Activated B cell treated with CpG ODN at 0.5 μM for 24 hours (primary cell): ENCODE results near the gene E2F3. TPM values are rescaled to one million over a fixed set of nuclear protein-coding genes. Genes with fewer than 3 reads are reported as not detected.

Experiments
- ATAC-seq: fragments of 200-7000 bp; cut with Tn5 transposase; one replicate; pipeline ENCODE4 v1.10.0; 2021; ENCODE audit warnings: low read depth, mild to moderate bottlenecking, moderate library complexity
- CTCF ChIA-PET: fragments of 350-600 bp; sonication (Branson Sonifier 250); formaldehyde crosslinking; loops from one replicate; lab custom pipeline; 2021; ENCODE audit warnings: antibody characterized with exemption; lab: Charles Lee
- POLR2A ChIA-PET: fragments of 350-600 bp; sonication (Branson Sonifier 250); formaldehyde crosslinking; loops from one replicate; lab custom pipeline; 2021; ENCODE audit warnings: antibody characterized with exemption; lab: Charles Lee
- DNase-seq: peaks from one replicate; pipeline ENCODE4 v3.0.0; 2022
- H3K27ac Mint-ChIP-seq: one replicate; pipeline ENCODE4 v1.8.0; 2020; ENCODE audit warnings: mixed read lengths
- H3K27me3 Mint-ChIP-seq: one replicate; pipeline ENCODE4 v1.8.0; 2021; ENCODE audit warnings: mixed read lengths
- H3K36me3 Mint-ChIP-seq: one replicate; pipeline ENCODE4 v1.8.0; 2021; ENCODE audit warnings: low read depth, mixed read lengths
- H3K4me1 Mint-ChIP-seq: one replicate; pipeline ENCODE4 v1.8.0; 2021; ENCODE audit warnings: mixed read lengths
- H3K4me3 Mint-ChIP-seq: one replicate; pipeline ENCODE4 v1.8.0; 2020; ENCODE audit warnings: mild to moderate bottlenecking, mixed read lengths
- H3K9me3 Mint-ChIP-seq: one replicate; pipeline ENCODE4 v1.8.0; 2020; ENCODE audit warnings: mixed read lengths
- intact Hi-C: fragments of 100-400 bp; cut with micrococcal nuclease; formaldehyde crosslinking; loops from one replicate; pipeline ENCODE4 v1.15.1; 2024
- total RNA-seq: library from RNA; stranded (reverse); gene quantifications from 2 replicates; pipeline ENCODE4 v1.2.3, GENCODE V29; 2022
- TF ChIP-seq, protein P1 (sequence below): fragments of 200-600 bp; IDR thresholded peaks from one replicate; pipeline ENCODE4 v1.8.0; 2022; ENCODE audit warnings: antibody characterized with exemption, mild to moderate bottlenecking

E2F3 gene
- total RNA-seq, 1 donor from 2014 or later, result 15.6 TPM

DNA sequence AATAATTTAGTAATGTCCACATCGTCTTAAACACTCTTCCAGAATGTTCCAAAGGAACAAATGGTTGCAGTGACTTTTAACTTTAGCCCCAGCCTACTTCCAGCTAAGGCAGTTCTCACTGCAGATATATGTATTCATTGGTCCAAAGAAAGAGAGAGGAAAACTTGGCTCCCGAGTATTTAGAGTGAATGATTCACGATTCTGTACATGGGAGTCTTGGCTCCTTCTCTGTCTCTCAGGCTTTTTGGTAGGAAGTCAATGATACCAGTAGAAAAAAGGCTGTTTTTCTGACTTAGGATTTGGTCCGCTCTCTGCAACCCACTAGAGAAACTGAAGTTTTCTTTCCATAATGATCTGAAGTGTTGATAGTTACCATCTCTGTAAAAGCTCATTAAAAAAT is 38.6 kb downstream of the E2F3 start:
- Mint-ChIP-seq H3K27me3 (no peaks in the 10 kb centered on the region), H3K9me3 (peaks cover 5% of the 10 kb centered on the region), H3K4me3 (no peak overlapping the region), H3K36me3 (peaks cover 23% of the 10 kb centered on the region), H3K4me1 (peaks cover 9% of the 10 kb centered on the region), H3K27ac (no peak overlapping the region)
- CTCF ChIA-PET, result no interaction called here
- DNase-seq, result no peak
- intact Hi-C loops, result no loop called here
- ATAC-seq, result no peak
- POLR2A ChIA-PET, result no interaction called here
- TF ChIP-seq, protein P1, sequence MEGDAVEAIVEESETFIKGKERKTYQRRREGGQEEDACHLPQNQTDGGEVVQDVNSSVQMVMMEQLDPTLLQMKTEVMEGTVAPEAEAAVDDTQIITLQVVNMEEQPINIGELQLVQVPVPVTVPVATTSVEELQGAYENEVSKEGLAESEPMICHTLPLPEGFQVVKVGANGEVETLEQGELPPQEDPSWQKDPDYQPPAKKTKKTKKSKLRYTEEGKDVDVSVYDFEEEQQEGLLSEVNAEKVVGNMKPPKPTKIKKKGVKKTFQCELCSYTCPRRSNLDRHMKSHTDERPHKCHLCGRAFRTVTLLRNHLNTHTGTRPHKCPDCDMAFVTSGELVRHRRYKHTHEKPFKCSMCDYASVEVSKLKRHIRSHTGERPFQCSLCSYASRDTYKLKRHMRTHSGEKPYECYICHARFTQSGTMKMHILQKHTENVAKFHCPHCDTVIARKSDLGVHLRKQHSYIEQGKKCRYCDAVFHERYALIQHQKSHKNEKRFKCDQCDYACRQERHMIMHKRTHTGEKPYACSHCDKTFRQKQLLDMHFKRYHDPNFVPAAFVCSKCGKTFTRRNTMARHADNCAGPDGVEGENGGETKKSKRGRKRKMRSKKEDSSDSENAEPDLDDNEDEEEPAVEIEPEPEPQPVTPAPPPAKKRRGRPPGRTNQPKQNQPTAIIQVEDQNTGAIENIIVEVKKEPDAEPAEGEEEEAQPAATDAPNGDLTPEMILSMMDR, result no peak

DNA sequence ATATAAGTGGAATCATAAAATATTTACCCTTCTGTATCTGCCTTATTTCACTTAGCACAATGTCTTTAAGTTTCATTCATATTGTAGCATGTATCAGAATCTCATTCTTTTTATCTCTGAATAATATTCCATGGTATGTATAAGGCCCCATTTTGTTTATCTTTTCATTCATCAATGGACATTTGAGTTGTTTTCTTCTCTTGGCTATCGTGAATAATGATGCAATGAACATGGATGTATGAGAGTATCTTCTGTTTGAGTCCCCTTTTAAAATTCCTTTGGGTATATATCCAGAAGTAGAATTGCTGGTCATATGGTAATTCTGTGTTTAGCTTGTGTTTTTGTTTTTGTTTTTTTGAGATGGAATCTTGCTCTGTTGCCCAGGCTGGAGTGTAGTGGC is 39.6 kb downstream of the E2F3 start:
- H3K9me3 Mint-ChIP-seq, result peaks cover 5% of the 10 kb centered on the region
- H3K4me3 Mint-ChIP-seq, result no peak overlapping the region
- DNase-seq (no peak), ATAC-seq (no peak)
- ChIA-PET CTCF (no interaction called here), POLR2A (no interaction called here)
- intact Hi-C loops, result no loop called here
- no peaks in the 10 kb centered on the region for H3K27me3 Mint-ChIP-seq
- no peak overlapping the region for H3K27ac Mint-ChIP-seq
- peaks cover 25% of the 10 kb centered on the region for H3K36me3 Mint-ChIP-seq
- TF ChIP-seq, protein P1, result no peak
- H3K4me1 Mint-ChIP-seq, result peaks cover 9% of the 10 kb centered on the region

DNA sequence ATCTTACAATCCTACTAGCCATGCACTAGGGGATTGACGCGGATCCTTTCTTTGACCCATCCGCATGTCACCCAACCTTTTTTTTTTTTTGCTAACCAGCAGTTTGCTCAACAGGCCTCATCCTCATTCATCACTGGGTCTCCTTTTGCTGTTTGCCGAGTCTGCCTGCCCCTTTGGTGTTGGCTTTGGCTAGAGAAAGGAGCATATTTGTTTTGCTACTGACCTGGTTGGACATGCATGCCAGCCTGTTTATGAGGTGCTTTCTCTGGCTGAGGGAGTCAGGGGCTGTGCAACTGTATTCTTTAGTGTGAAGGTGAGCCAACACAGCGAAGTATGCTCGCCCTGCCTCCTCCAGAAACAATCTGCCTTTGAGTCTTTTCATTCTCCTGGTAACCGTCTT is 40.2 kb downstream of the E2F3 start:
- intact Hi-C loops, result no loop called here
- H3K36me3 Mint-ChIP-seq, result peaks cover 25% of the 10 kb centered on the region
- no peak overlapping the region for H3K27ac Mint-ChIP-seq
- no peaks in the 10 kb centered on the region for H3K27me3 Mint-ChIP-seq
- H3K4me1 Mint-ChIP-seq, result peaks cover 9% of the 10 kb centered on the region
- peaks cover 5% of the 10 kb centered on the region for H3K9me3 Mint-ChIP-seq
- POLR2A ChIA-PET, result no interaction called here
- no peak for DNase-seq
- no peak for ATAC-seq
- CTCF ChIA-PET, result no interaction called here
- H3K4me3 Mint-ChIP-seq, result no peak overlapping the region
- TF ChIP-seq, protein P1, result no peak

DNA sequence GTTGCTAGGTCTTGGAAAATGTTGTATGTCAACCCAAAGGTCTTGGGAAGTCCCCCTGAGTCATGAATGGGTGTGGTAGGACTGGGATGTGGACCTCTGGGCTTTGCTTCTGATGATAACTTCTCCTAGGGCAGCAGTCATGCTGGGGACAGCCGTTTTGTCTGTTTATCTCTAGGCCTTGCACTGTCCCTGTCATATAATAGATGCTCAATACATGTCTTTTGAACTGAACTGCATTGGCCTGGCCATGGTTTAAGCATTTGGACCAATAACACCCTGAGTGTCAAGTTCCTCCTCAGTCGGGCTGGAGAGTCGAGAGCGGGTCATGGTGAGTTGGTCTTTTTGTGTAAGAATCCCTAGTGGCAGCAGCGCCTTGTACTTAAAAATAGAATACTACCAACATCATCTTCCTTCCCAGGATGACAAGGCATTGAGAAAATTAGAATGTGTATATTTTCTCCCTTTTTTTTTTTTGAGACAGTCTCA is 43.1 kb downstream of the E2F3 start:
- POLR2A ChIA-PET, result no interaction called here
- no peaks in the 10 kb centered on the region for H3K27me3 Mint-ChIP-seq
- intact Hi-C loops, result no loop called here
- peaks cover 17% of the 10 kb centered on the region for H3K36me3 Mint-ChIP-seq
- H3K27ac Mint-ChIP-seq, result peak overlapping the region; percentile 9
- TF ChIP-seq, protein P1, result no peak
- DNase-seq (no peak), ATAC-seq (peak; percentile 37)
- H3K9me3 Mint-ChIP-seq, result peaks cover 2% of the 10 kb centered on the region
- CTCF ChIA-PET, result interaction anchor here (0.8 kb wide), 1 partner anchor 40 kb away, joined by 4 read pairs; no protein-coding TSS in a partner anchor
- no peak overlapping the region for H3K4me3 Mint-ChIP-seq
- H3K4me1 Mint-ChIP-seq, result peaks cover 9% of the 10 kb centered on the region

DNA sequence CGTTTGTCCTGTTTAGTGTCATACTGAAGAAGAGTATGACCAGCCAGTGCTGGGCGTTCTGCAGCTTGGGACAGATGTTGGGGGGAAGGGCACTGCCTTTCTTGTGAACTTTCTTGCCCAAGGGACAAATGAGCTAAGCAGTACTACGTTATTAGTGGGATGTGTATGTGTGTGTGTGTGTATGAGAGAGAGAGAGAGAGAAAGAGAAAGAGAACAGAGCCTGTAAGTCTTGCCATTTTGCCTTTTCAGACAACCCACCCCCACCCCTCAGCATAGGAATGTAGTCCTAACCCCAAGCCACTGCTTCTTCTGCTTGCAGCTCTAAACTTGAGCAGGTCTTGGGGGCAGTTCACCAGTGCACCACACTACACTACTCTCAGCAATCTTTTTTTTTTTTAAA is 45.5 kb downstream of the E2F3 start:
- Mint-ChIP-seq H3K27ac (no peak overlapping the region), H3K4me1 (peaks cover 23% of the 10 kb centered on the region)

More for the DNA sequence above, 45.5 kb downstream of the E2F3 start:
- TF ChIP-seq, protein P1, result no peak
- no peaks in the 10 kb centered on the region for H3K9me3 Mint-ChIP-seq
- CTCF ChIA-PET, result no interaction called here
- H3K36me3 Mint-ChIP-seq, result peaks cover 7% of the 10 kb centered on the region
- H3K4me3 Mint-ChIP-seq, result no peak overlapping the region
- ATAC-seq (no peak), DNase-seq (no peak)
- intact Hi-C loops, result no loop called here
- no peaks in the 10 kb centered on the region for H3K27me3 Mint-ChIP-seq
- POLR2A ChIA-PET, result no interaction called here
